Gastroesophageal sphincter (tissue), 3 donors: ENCODE data around the gene APOA4.

Experiments
- CTCF ChIP-seq, 4 experiments: fragments of 200-600 bp in 2 of 4; fragments of 450-650 bp in 2 of 4; sonication (generic) in 1 of 4; IDR thresholded peaks; one replicate each; pipeline ENCODE4 v1.5.1; 2017 to 2019; ENCODE audit warnings: antibody characterized with exemption in 4 of 4, mild to moderate bottlenecking in 2 of 4, moderate library complexity in 2 of 4
- POLR2A ChIP-seq, 2 donors: fragments of 450-650 bp; IDR thresholded peaks; one replicate each; pipeline ENCODE4 v1.6.1; 2017; ENCODE audit warnings: antibody characterized with exemption in 2 of 2, mild to moderate bottlenecking in 2 of 2, moderate library complexity in 1 of 2
- POLR2AphosphoS5 ChIP-seq: sonication (generic); formaldehyde crosslinking; IDR thresholded peaks from one replicate; pipeline ENCODE4 v1.6.1; 2017; ENCODE audit warnings: antibody characterized with exemption

DNA sequence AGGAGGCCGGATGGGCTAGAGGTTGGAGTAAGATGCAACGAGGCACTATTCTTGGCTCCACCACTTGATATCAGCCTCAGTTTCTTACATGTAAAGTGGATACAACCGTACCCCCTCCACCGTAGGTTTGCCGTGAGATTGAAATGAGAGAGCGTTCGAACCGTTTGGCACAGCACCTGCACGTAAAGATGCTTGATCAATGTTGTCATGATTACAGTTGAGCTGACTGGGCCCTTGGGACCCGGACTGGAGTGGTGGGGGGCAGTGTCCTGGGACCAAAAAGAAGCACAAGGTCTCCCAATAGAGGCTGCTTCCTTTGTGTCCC, 10.3 kb upstream of the APOA4 start:
- TF ChIP-seq CTCF (IDR thresholded peaks at IDR 0.05), result no peak
- TF ChIP-seq POLR2A (IDR thresholded peaks at IDR 0.05), result no peak
- no peak for TF ChIP-seq POLR2AphosphoS5
